ENCODE measurements around the gene MEG3. TPM values are rescaled to one million over a fixed set of nuclear protein-coding genes. Genes with fewer than 3 reads are reported as not detected.
A peak's percentile ranks its signal among the peaks of the same experiment; 100 is the strongest.

Gene MEG3
- total and polyA plus RNA-seq, 2 donors (not counting 3 experiments of a cell fraction or from before 2014, with no cell fraction given): 378 to 508 TPM

DNA sequence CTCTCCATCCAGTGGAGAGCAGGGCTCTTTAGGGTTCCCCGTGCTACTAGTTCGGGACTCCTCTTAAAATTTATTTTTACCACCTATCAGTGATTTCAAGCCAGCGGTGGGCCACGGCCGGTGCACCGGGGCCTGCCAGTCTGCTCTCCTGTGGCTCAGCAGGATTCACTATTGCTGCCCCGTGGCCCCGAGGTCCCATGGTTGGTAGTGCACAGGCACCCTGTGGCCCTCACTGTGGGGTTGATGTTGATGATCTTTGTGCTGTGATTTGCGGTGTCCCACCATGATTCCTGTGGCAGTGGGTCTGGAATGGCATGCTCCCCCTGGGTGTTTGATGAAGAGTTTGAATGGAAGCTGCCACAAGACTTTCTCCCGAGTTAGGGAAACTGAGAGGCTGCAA is 12.6 kb upstream of the MEG3 start:
- Histone ChIP-seq H3K27ac (ENCODE audit: insufficient read depth, low read depth, low read length) (no peak overlapping the region), H3K27me3 (ENCODE audit: control insufficient read depth in 2 of 2, insufficient read depth in 2 of 2, low read length in 2 of 2) (no peaks in the 10 kb centered on the region), H3K4me3 (replicated peaks in 1 of 3; ENCODE audit: insufficient read depth in 1 of 3, low read depth in 1 of 3, low read length in 3 of 3) (no peak overlapping the region), H3K79me2 (ENCODE audit: control insufficient read depth, insufficient read depth, low read length) (no peaks in the 10 kb centered on the region), H3K9ac (replicated peaks; ENCODE audit: extremely low read depth, insufficient read depth, low read length) (no peak overlapping the region), H3K36me3 (ENCODE audit: control insufficient read depth in 2 of 2, extremely low read depth in 1 of 2, insufficient read depth in 2 of 2, low read length in 2 of 2) (no peaks in the 10 kb centered on the region), H3K4me1 (ENCODE audit: control insufficient read depth, extremely low read depth, insufficient read depth, low read length) (peaks cover 9% of the 10 kb centered on the region), H3K9me3 (replicated peaks; ENCODE audit: control insufficient read depth, insufficient read depth, low read length) (no peaks in the 10 kb centered on the region), H3K9me1 (replicated peaks; ENCODE audit: control insufficient read depth, extremely low read depth, insufficient read depth, low read length) (no peaks in the 10 kb centered on the region), H4K20me1 (replicated peaks; ENCODE audit: control insufficient read depth, extremely low read depth, insufficient read depth, low read length) (no peaks in the 10 kb centered on the region), H2AFZ (ENCODE audit: low read depth, low read length) (no peak overlapping the region), H3K4me2 (ENCODE audit: insufficient read depth, low read length) (no peak overlapping the region)
- CTCF ChIA-PET: interaction anchor here (1.3 kb wide), 1 partner anchor 103 kb away, joined by 3 read pairs; no protein-coding TSS in a partner anchor
- dilution Hi-C loops (cut with MboI; ENCODE audit: extremely low pct_ligation_motif_present, low sequenced_read_pairs): no loop called here
- no peak for TF ChIP-seq GATA2 (IDR thresholded peaks at IDR 0.05; ENCODE audit: insufficient read depth, insufficient read length, low read depth, low read length)
- TF ChIP-seq FOS (IDR thresholded peaks at IDR 0.05; ENCODE audit: borderline replicate concordance, insufficient read depth, low read length): no peak
- no peak for TF ChIP-seq CTCF (IDR thresholded peaks at IDR 0.05; ENCODE audit: extremely low read depth in 1 of 2, insufficient read depth in 1 of 2, low read depth in 1 of 2, low read length in 2 of 2)
- POLR2A ChIA-PET: no interaction called here
- no peak for DNase-seq (ENCODE audit: low read depth, low spot score)
- intact Hi-C loops (cut with micrococcal nuclease): no loop called here
- no peak for FAIRE-seq
- BruUV-seq (replicated peaks): no TSS peak

DNA sequence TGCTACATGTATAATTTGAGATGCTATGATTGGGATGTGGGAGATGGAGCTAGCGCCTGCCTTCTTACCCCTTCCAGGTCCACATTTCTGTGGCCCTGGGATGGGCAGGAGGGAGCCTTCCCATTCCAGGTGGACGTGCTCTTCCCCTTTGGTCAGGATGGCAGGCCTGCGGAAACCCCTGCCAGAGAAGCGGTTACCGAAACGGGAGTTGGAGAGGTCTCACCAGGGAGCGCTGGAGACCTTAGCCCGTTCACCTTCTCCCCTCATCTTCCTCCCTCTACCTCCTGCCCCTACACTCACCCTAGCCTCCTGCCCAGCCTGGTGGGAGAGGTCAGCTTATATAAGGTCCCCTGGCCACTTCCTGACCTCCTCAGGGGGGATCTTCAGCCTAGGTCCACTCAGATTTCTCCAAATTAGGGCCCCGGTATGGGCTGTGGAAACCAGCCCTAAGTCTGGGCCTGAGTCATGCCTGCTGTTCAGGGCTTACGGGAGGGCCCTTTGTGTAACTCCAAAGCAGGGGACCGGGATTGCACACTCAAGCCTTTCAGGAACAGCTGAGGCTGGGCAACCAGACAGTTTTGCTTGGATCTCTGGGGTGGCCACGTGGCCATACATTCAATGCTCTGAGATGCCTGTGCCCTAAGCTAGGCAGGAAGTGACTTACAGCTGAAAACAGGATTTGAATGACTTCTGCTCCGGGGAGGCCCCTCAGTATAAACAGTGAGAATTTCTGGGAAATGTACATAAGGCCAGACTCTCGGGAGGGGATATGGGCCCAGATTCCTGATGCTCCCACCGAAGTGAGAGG is 10.2 kb upstream of the MEG3 start:
- no peak overlapping the region for H3K9ac ChIP-seq (replicated peaks; ENCODE audit: extremely low read depth, insufficient read depth, low read length)
- H4K20me1 ChIP-seq (replicated peaks; ENCODE audit: control insufficient read depth, extremely low read depth, insufficient read depth, low read length): no peaks in the 10 kb centered on the region

More for the DNA sequence above, 10.2 kb upstream of the MEG3 start:
- H3K27me3 ChIP-seq (ENCODE audit: control insufficient read depth in 2 of 2, insufficient read depth in 2 of 2, low read length in 2 of 2): no peaks in the 10 kb centered on the region
- dilution Hi-C loops (cut with MboI; ENCODE audit: extremely low pct_ligation_motif_present, low sequenced_read_pairs): no loop called here
- peaks cover 9% of the 10 kb centered on the region for H3K4me1 ChIP-seq (ENCODE audit: control insufficient read depth, extremely low read depth, insufficient read depth, low read length)
- peak; percentile 91 for FAIRE-seq
- intact Hi-C loops (cut with micrococcal nuclease): loop anchor here (5.0 kb wide), 1 partner anchor 103 kb away; no protein-coding TSS in a partner anchor
- POLR2A ChIA-PET: interaction anchor here (0.8 kb wide), 1 partner anchor 10 kb away, joined by 6 read pairs; no protein-coding TSS in a partner anchor
- H3K79me2 ChIP-seq (ENCODE audit: control insufficient read depth, insufficient read depth, low read length): no peaks in the 10 kb centered on the region
- TF ChIP-seq JUN (IDR thresholded peaks at IDR 0.05; ENCODE audit: borderline replicate concordance, insufficient read depth, insufficient read length, low read depth) (no peak), MAX (IDR thresholded peaks at IDR 0.05; ENCODE audit: insufficient read depth, insufficient read length) (peak; percentile 84), FOS (IDR thresholded peaks at IDR 0.05; ENCODE audit: borderline replicate concordance, insufficient read depth, low read length) (peak; percentile 12), GATA2 (IDR thresholded peaks at IDR 0.05; ENCODE audit: insufficient read depth, insufficient read length, low read depth, low read length) (no peak), MYC (IDR thresholded peaks at IDR 0.05; ENCODE audit: low read depth, low read length) (peak; percentile 69)
- H3K27ac ChIP-seq (ENCODE audit: insufficient read depth, low read depth, low read length): peak overlapping the region; percentile 13
- H3K4me3 ChIP-seq (replicated peaks in 1 of 3; ENCODE audit: insufficient read depth in 1 of 3, low read depth in 1 of 3, low read length in 3 of 3): no peak overlapping the region
- DNase-seq (ENCODE audit: low read depth, low spot score): peak; percentile 83
- BruUV-seq (replicated peaks): no TSS peak
- H3K4me2 ChIP-seq (ENCODE audit: insufficient read depth, low read length): no peak overlapping the region
- no peaks in the 10 kb centered on the region for H3K36me3 ChIP-seq (ENCODE audit: control insufficient read depth in 2 of 2, extremely low read depth in 1 of 2, insufficient read depth in 2 of 2, low read length in 2 of 2)
- CTCF ChIA-PET: interaction anchor here (0.7 to 1.6 kb wide), 5 partner anchors 8 to 170 kb away, joined by 3 to 6 read pairs (median 5); no protein-coding TSS in a partner anchor
- no peaks in the 10 kb centered on the region for H3K9me1 ChIP-seq (replicated peaks; ENCODE audit: control insufficient read depth, extremely low read depth, insufficient read depth, low read length)
- peak overlapping the region; percentile 30 for H2AFZ ChIP-seq (ENCODE audit: low read depth, low read length)
- no peaks in the 10 kb centered on the region for H3K9me3 ChIP-seq (replicated peaks; ENCODE audit: control insufficient read depth, insufficient read depth, low read length)
